ENCODE results near the gene ATXN1.

ATXN1 gene

DNA sequence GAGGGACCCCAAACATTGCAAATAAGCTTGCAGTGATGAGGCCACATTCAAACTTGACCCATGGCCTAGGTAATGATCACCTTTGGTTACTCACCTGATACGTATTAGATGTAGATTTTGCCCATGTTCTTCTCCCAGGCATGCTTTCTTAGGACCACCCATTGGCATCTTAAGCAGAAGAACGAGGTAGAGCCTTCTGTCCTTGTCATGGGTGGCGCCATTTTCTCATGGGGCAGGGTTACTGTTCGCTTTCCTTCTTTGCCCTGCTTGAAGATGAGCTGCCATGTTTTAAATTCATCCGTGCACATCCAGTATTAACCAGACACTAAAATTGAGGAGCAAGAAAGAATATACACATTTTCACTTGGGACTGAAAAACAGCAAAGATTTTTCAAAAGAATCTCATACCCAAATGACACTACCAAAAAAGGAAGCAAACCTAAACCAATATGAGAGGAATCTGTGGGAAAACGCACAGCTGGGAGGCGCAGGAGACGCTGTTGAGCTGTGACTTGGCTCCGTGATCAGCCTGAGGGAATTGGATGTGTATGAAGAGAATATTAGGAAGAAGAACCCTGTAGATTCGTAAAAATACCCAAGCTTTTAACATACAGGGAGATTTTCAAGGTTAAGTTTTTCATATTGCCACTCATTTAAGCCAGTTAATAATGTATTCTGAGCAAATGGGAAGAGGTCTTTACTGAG, 486.2 kb downstream of the ATXN1 start:
- no peaks in the 10 kb centered on the region; the same call in 1 of the 2 replicates for H3K27me3 ChIP-seq (ENCODE audit: low read depth, low read length)
- H3K9me3 ChIP-seq (ENCODE audit: insufficient read depth, low read length): no peaks in the 10 kb centered on the region
- TF ChIP-seq, protein P1, sequence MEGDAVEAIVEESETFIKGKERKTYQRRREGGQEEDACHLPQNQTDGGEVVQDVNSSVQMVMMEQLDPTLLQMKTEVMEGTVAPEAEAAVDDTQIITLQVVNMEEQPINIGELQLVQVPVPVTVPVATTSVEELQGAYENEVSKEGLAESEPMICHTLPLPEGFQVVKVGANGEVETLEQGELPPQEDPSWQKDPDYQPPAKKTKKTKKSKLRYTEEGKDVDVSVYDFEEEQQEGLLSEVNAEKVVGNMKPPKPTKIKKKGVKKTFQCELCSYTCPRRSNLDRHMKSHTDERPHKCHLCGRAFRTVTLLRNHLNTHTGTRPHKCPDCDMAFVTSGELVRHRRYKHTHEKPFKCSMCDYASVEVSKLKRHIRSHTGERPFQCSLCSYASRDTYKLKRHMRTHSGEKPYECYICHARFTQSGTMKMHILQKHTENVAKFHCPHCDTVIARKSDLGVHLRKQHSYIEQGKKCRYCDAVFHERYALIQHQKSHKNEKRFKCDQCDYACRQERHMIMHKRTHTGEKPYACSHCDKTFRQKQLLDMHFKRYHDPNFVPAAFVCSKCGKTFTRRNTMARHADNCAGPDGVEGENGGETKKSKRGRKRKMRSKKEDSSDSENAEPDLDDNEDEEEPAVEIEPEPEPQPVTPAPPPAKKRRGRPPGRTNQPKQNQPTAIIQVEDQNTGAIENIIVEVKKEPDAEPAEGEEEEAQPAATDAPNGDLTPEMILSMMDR (IDR thresholded peaks at IDR 0.05; ENCODE audit: low read depth, low read length): no peak
- no peak for TF ChIP-seq EZH2phosphoT487 (IDR thresholded peaks at IDR 0.05; ENCODE audit: low read depth)
- no peak overlapping the region for H3K9ac ChIP-seq (ENCODE audit: low read length)
- H2AFZ ChIP-seq (ENCODE audit: low read depth, low read length): no peak overlapping the region
- no peak overlapping the region for H3K27ac ChIP-seq (ENCODE audit: low read length)
- H3K36me3 ChIP-seq (replicated peaks; ENCODE audit: low read depth, low read length): no peaks in the 10 kb centered on the region
- H4K20me1 ChIP-seq (ENCODE audit: insufficient read depth, low read length): no peaks in the 10 kb centered on the region
- H3K4me3 ChIP-seq (ENCODE audit: low read length): no peak overlapping the region
- H3K4me1 ChIP-seq (ENCODE audit: low read length): 0 out of 2 replicates have a peak, but pooled peaks cover 4% of the 10 kb centered on the region
- H3K79me2 ChIP-seq (ENCODE audit: low read length): no peaks in the 10 kb centered on the region
- no peak overlapping the region for H3K4me2 ChIP-seq (ENCODE audit: low read length)

DNA sequence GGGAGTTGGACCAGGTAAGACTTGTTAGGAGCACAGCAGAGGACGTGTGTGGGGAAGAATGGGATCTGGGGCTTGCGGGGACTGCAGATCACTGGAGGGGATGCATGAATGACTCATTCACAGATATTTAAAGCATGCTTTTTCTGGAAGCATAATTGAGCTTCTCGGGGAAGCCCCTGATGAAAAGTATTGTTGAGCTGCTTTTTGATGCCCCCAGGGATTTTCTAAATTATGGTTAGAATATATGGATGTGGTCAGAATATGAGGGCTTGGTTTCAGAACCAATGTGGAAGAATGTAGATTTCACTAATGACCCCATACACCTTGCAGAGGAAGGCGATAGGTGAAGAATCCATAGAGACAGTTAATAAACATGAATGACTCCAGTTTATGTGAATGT, 486.8 kb downstream of the ATXN1 start:
- Histone ChIP-seq H3K4me2 (ENCODE audit: low read length) (no peak overlapping the region), H3K9ac (ENCODE audit: low read length) (no peak overlapping the region), H3K9me3 (ENCODE audit: insufficient read depth, low read length) (no peaks in the 10 kb centered on the region), H3K36me3 (replicated peaks; ENCODE audit: low read depth, low read length) (no peaks in the 10 kb centered on the region), H4K20me1 (ENCODE audit: insufficient read depth, low read length) (no peaks in the 10 kb centered on the region), H3K4me1 (ENCODE audit: low read length) (0 out of 2 replicates have a peak, but pooled peaks cover 4% of the 10 kb centered on the region), H2AFZ (ENCODE audit: low read depth, low read length) (no peak overlapping the region), H3K27me3 (ENCODE audit: low read depth, low read length) (no peaks in the 10 kb centered on the region; the same call in 1 of the 2 replicates), H3K4me3 (ENCODE audit: low read length) (no peak overlapping the region), H3K79me2 (ENCODE audit: low read length) (no peaks in the 10 kb centered on the region), H3K27ac (ENCODE audit: low read length) (no peak overlapping the region)
- TF ChIP-seq, protein P1 (IDR thresholded peaks at IDR 0.05; ENCODE audit: low read depth, low read length): no peak
- no peak for TF ChIP-seq EZH2phosphoT487 (IDR thresholded peaks at IDR 0.05; ENCODE audit: low read depth)

DNA sequence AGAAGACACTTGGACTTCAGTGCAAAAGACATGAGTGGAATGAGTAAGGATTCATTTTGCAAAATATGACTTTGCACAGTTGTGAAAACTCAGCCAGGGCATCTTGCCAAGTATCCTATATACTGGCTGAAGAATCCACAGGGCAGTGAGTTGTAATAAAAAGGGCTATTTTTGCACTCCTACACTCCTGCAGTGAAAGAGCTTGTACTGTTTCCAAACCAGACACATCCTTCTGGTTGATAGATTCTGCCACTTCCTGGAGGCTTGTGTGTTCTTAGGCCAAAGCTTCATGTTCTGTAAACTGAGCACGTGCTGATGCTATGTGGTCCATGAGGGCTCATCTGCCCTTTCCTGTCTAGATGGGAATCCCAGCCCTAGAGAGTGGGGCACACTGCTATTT, 488.0 kb downstream of the ATXN1 start:
- Histone ChIP-seq H3K9ac (ENCODE audit: low read length) (no peak overlapping the region), H3K4me3 (ENCODE audit: low read length) (no peak overlapping the region), H3K27ac (ENCODE audit: low read length) (no peak overlapping the region), H3K4me2 (ENCODE audit: low read length) (no peak overlapping the region), H3K4me1 (ENCODE audit: low read length) (0 out of 2 replicates have a peak, but pooled peaks cover 4% of the 10 kb centered on the region), H3K27me3 (ENCODE audit: low read depth, low read length) (no peaks in the 10 kb centered on the region; the same call in 1 of the 2 replicates), H3K79me2 (ENCODE audit: low read length) (no peaks in the 10 kb centered on the region), H3K36me3 (replicated peaks; ENCODE audit: low read depth, low read length) (no peaks in the 10 kb centered on the region), H2AFZ (ENCODE audit: low read depth, low read length) (no peak overlapping the region), H4K20me1 (ENCODE audit: insufficient read depth, low read length) (no peaks in the 10 kb centered on the region), H3K9me3 (ENCODE audit: insufficient read depth, low read length) (no peaks in the 10 kb centered on the region)
- TF ChIP-seq, protein P1 (IDR thresholded peaks at IDR 0.05; ENCODE audit: low read depth, low read length): no peak
- TF ChIP-seq EZH2phosphoT487 (IDR thresholded peaks at IDR 0.05; ENCODE audit: low read depth): no peak

DNA sequence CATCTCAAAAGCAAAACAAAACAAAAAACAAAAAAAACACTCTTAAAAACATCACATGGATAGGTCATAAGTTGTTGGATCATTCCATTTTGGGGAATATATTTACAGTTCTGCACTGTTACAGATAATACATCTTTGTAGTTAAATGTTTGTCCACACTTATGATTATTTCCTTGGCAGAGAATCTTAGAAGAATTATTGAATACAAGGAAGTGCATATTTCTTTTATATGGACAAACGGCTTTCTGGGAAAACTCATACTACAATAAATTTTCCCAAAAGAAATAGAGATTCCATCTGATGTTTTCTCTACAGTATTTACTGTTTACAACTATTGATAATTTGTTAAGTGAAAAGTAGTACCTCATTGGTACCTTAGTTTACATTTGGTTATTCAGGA, 489.1 kb downstream of the ATXN1 start:
- Histone ChIP-seq H2AFZ (ENCODE audit: low read depth, low read length) (no peak overlapping the region), H3K9me3 (ENCODE audit: insufficient read depth, low read length) (no peaks in the 10 kb centered on the region), H3K79me2 (ENCODE audit: low read length) (no peaks in the 10 kb centered on the region), H3K4me3 (ENCODE audit: low read length) (no peak overlapping the region), H3K4me2 (ENCODE audit: low read length) (no peak overlapping the region), H3K36me3 (replicated peaks; ENCODE audit: low read depth, low read length) (no peaks in the 10 kb centered on the region), H3K27me3 (ENCODE audit: low read depth, low read length) (no peaks in the 10 kb centered on the region; the same call in 1 of the 2 replicates), H3K27ac (ENCODE audit: low read length) (no peak overlapping the region), H3K9ac (ENCODE audit: low read length) (no peak overlapping the region), H3K4me1 (ENCODE audit: low read length) (0 out of 2 replicates have a peak, but pooled peaks cover 4% of the 10 kb centered on the region), H4K20me1 (ENCODE audit: insufficient read depth, low read length) (no peaks in the 10 kb centered on the region)
- no peak for TF ChIP-seq EZH2phosphoT487 (IDR thresholded peaks at IDR 0.05; ENCODE audit: low read depth)
- TF ChIP-seq, protein P1 (IDR thresholded peaks at IDR 0.05; ENCODE audit: low read depth, low read length): no peak
